ENCODE results near the gene ARL11. TPM values are rescaled to one million over a fixed set of nuclear protein-coding genes. Genes with fewer than 3 reads are reported as not detected.

ARL11 gene
- total RNA-seq, 1 experiment from 2014 or later: 0.35 TPM

GRCh38 chr13:49679246-49679645 lies 50.9 kb downstream of the ARL11 start (continued):
- no peak for TF ChIP-seq GRHL2 (CRISPR knock-in tag; IDR thresholded peaks at IDR 0.05; ENCODE audit: insufficient replicate concordance, severe bottlenecking)
- TF ChIP-seq ETV6 (CRISPR knock-in tag; IDR thresholded peaks at IDR 0.05): no peak
- no peak for TF ChIP-seq CREM (CRISPR knock-in tag; IDR thresholded peaks at IDR 0.05)
- TF ChIP-seq FOXJ3 (CRISPR knock-in tag; IDR thresholded peaks at IDR 0.05; ENCODE audit: borderline replicate concordance): no peak
- TF ChIP-seq EMX1 (CRISPR knock-in tag; IDR thresholded peaks at IDR 0.05): no peak
- no peak for TF ChIP-seq TEAD4 (CRISPR knock-in tag; IDR thresholded peaks at IDR 0.05)
- no peak for TF ChIP-seq TCF7 (CRISPR knock-in tag; IDR thresholded peaks at IDR 0.05; ENCODE audit: low read depth)
- no peak for TF ChIP-seq GTF2I (CRISPR knock-in tag; conservative IDR thresholded peaks at IDR 0.05)

DNA sequence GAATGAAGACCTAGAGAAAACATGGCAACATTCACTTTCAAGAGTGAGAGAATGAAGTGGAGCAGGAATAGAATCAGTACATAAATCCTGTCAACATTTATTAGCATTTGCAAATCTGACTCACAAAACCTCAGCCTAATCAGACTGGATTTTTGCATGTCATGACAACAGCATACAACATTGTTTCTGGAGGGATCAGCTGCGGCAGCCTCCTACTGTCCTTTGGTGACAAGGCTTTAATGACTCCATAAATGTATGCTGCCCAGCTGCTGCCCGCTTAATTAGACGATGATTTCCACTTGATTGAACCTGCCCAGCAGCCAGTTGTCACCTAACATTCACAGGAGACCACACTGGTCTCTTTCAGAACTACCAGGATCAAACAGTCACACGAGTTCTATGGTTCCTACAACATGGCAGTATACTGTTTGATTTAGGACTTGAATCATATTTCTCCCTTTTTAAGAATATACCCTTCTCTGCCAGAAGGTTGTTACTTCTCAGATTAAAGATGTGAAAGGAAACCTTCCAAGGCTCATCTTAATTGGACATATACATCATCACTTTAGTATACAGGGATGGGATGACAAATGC lies 53.6 kb downstream of the ARL11 start:
- H3K4me1 Mint-ChIP-seq: peaks cover 10% of the 10 kb centered on the region; the same call in 1 of the 2 replicates
- ChIA-PET POLR2A (interaction anchor here (0.5 kb wide), 1 partner anchor 1080 kb away, joined by 6 read pairs; no protein-coding TSS in a partner anchor), CTCF (interaction anchor here (1.9 kb wide), 1 partner anchor 12 kb away, joined by 4 read pairs; no protein-coding TSS in a partner anchor)
- no peak overlapping the region for H3K27ac Mint-ChIP-seq
- DNase-seq (ENCODE audit: low spot score) (no peak), ATAC-seq (no peak)
- peaks cover 60% of the 10 kb centered on the region for H3K36me3 Mint-ChIP-seq
- H3K9me3 Mint-ChIP-seq: peaks cover 27% of the 10 kb centered on the region
- H3K27me3 Mint-ChIP-seq (ENCODE audit: low read depth): no peaks in the 10 kb centered on the region; the same call in 1 of the 2 replicates
- no peak overlapping the region for H3K4me3 Mint-ChIP-seq
- TF ChIP-seq NFATC4 (CRISPR knock-in tag; IDR thresholded peaks at IDR 0.05): no peak
- TF ChIP-seq, protein P1, sequence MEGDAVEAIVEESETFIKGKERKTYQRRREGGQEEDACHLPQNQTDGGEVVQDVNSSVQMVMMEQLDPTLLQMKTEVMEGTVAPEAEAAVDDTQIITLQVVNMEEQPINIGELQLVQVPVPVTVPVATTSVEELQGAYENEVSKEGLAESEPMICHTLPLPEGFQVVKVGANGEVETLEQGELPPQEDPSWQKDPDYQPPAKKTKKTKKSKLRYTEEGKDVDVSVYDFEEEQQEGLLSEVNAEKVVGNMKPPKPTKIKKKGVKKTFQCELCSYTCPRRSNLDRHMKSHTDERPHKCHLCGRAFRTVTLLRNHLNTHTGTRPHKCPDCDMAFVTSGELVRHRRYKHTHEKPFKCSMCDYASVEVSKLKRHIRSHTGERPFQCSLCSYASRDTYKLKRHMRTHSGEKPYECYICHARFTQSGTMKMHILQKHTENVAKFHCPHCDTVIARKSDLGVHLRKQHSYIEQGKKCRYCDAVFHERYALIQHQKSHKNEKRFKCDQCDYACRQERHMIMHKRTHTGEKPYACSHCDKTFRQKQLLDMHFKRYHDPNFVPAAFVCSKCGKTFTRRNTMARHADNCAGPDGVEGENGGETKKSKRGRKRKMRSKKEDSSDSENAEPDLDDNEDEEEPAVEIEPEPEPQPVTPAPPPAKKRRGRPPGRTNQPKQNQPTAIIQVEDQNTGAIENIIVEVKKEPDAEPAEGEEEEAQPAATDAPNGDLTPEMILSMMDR (IDR thresholded peaks at IDR 0.05): no peak
- TF ChIP-seq TEAD4 (CRISPR knock-in tag; IDR thresholded peaks at IDR 0.05): no peak
- no peak for TF ChIP-seq ZBTB21 (CRISPR knock-in tag; IDR thresholded peaks at IDR 0.05; ENCODE audit: borderline replicate concordance)
- TF ChIP-seq, protein P2, sequence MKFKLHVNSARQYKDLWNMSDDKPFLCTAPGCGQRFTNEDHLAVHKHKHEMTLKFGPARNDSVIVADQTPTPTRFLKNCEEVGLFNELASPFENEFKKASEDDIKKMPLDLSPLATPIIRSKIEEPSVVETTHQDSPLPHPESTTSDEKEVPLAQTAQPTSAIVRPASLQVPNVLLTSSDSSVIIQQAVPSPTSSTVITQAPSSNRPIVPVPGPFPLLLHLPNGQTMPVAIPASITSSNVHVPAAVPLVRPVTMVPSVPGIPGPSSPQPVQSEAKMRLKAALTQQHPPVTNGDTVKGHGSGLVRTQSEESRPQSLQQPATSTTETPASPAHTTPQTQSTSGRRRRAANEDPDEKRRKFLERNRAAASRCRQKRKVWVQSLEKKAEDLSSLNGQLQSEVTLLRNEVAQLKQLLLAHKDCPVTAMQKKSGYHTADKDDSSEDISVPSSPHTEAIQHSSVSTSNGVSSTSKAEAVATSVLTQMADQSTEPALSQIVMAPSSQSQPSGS (CRISPR knock-in tag; IDR thresholded peaks at IDR 0.05; ENCODE audit: borderline replicate concordance, low read depth): no peak
- TF ChIP-seq FOXP4 (CRISPR knock-in tag; IDR thresholded peaks at IDR 0.05): no peak
- no peak for TF ChIP-seq TEAD1 (CRISPR knock-in tag; IDR thresholded peaks at IDR 0.05)
- TF ChIP-seq KAT7 (CRISPR knock-in tag; IDR thresholded peaks at IDR 0.05; ENCODE audit: borderline replicate concordance): no peak
- no peak for TF ChIP-seq E2F5 (CRISPR knock-in tag; IDR thresholded peaks at IDR 0.05)
- TF ChIP-seq, protein P3, sequence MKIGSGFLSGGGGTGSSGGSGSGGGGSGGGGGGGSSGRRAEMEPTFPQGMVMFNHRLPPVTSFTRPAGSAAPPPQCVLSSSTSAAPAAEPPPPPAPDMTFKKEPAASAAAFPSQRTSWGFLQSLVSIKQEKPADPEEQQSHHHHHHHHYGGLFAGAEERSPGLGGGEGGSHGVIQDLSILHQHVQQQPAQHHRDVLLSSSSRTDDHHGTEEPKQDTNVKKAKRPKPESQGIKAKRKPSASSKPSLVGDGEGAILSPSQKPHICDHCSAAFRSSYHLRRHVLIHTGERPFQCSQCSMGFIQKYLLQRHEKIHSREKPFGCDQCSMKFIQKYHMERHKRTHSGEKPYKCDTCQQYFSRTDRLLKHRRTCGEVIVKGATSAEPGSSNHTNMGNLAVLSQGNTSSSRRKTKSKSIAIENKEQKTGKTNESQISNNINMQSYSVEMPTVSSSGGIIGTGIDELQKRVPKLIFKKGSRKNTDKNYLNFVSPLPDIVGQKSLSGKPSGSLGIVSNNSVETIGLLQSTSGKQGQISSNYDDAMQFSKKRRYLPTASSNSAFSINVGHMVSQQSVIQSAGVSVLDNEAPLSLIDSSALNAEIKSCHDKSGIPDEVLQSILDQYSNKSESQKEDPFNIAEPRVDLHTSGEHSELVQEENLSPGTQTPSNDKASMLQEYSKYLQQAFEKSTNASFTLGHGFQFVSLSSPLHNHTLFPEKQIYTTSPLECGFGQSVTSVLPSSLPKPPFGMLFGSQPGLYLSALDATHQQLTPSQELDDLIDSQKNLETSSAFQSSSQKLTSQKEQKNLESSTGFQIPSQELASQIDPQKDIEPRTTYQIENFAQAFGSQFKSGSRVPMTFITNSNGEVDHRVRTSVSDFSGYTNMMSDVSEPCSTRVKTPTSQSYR (CRISPR knock-in tag; IDR thresholded peaks at IDR 0.05): no peak
- TF ChIP-seq ATF1 (CRISPR knock-in tag; IDR thresholded peaks at IDR 0.05): no peak
- TF ChIP-seq EMX1 (CRISPR knock-in tag; IDR thresholded peaks at IDR 0.05): no peak
- no peak for TF ChIP-seq ATF3 (CRISPR knock-in tag; conservative IDR thresholded peaks at IDR 0.05)
- no peak for TF ChIP-seq USF1 (CRISPR knock-in tag; IDR thresholded peaks at IDR 0.05)
- TF ChIP-seq FOXK1 (CRISPR knock-in tag; IDR thresholded peaks at IDR 0.05): no peak
- no peak for TF ChIP-seq FOXJ3 (CRISPR knock-in tag; IDR thresholded peaks at IDR 0.05; ENCODE audit: borderline replicate concordance)
- no peak for TF ChIP-seq RORB (CRISPR knock-in tag; IDR thresholded peaks at IDR 0.05)

Data from WTC11 (cell line).